Measurements from ENCODE around the gene CDK15.

DNA sequence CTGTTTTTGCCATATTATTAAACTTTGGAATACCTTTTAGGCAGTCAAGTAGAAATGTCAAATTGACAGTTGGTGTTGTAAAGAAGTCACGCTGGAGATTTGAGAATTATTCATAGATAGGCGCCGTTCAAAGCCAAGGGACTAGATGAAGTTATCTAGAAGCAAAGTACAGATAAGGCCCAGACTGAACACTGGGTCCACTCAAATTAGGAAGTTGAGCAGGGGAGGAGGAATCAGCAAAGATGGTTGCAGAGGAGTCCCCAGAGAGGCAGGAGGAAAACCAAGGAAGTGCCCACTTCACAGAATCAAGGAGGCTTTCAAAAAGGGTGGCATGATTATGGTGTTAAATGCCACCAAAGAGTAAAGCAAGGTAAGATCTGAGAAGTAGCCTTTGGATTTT, 16.0 kb upstream of the CDK15 start:
- TF ChIP-seq ZNF384 (IDR thresholded peaks at IDR 0.05; ENCODE audit: low read depth, low read length) (no peak), JUND (IDR thresholded peaks at IDR 0.05; ENCODE audit: borderline replicate concordance, low read depth, low read length) (no peak), JUND (tag; IDR thresholded peaks at IDR 0.05; ENCODE audit: borderline replicate concordance, low read depth, low read length) (no peak), ZNF134 (CRISPR knock-in tag; conservative IDR thresholded peaks at IDR 0.05) (no peak), POLR2G (IDR thresholded peaks at IDR 0.05; ENCODE audit: low read depth, low read length) (no peak), CHD4 (IDR thresholded peaks at IDR 0.05; ENCODE audit: insufficient read depth, insufficient replicate concordance, low read depth, low read length, poor library complexity, severe bottlenecking) (no peak), BRCA1 (IDR thresholded peaks at IDR 0.05) (no peak), BRCA1 (CRISPR knock-in tag; IDR thresholded peaks at IDR 0.05) (no peak)
- TF ChIP-seq, protein P1, sequence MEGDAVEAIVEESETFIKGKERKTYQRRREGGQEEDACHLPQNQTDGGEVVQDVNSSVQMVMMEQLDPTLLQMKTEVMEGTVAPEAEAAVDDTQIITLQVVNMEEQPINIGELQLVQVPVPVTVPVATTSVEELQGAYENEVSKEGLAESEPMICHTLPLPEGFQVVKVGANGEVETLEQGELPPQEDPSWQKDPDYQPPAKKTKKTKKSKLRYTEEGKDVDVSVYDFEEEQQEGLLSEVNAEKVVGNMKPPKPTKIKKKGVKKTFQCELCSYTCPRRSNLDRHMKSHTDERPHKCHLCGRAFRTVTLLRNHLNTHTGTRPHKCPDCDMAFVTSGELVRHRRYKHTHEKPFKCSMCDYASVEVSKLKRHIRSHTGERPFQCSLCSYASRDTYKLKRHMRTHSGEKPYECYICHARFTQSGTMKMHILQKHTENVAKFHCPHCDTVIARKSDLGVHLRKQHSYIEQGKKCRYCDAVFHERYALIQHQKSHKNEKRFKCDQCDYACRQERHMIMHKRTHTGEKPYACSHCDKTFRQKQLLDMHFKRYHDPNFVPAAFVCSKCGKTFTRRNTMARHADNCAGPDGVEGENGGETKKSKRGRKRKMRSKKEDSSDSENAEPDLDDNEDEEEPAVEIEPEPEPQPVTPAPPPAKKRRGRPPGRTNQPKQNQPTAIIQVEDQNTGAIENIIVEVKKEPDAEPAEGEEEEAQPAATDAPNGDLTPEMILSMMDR (IDR thresholded peaks at IDR 0.05 in 2 of 3, conservative IDR thresholded peaks at IDR 0.05 in 1 of 3; ENCODE audit: insufficient read depth in 2 of 3, low read depth in 1 of 3, low read length in 3 of 3) = no peak
- TF ChIP-seq, protein P2, sequence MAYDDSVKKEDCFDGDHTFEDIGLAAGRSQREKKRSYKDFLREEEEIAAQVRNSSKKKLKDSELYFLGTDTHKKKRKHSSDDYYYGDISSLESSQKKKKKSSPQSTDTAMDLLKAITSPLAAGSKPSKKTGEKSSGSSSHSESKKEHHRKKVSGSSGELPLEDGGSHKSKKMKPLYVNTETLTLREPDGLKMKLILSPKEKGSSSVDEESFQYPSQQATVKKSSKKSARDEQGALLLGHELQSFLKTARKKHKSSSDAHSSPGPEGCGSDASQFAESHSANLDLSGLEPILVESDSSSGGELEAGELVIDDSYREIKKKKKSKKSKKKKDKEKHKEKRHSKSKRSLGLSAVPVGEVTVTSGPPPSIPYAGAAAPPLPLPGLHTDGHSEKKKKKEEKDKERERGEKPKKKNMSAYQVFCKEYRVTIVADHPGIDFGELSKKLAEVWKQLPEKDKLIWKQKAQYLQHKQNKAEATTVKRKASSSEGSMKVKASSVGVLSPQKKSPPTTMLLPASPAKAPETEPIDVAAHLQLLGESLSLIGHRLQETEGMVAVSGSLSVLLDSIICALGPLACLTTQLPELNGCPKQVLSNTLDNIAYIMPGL (CRISPR knock-in tag; IDR thresholded peaks at IDR 0.05) = no peak

All from K562 (cell line).